Measurements from ENCODE around the gene CORIN. TPM values are rescaled to one million over a fixed set of nuclear protein-coding genes. Genes with fewer than 3 reads are reported as not detected.

CORIN gene
- polyA plus RNA-seq, 2 of the 4 experiments (the other 2 are of a cell fraction), result 0.03 TPM; not detected in 1

DNA sequence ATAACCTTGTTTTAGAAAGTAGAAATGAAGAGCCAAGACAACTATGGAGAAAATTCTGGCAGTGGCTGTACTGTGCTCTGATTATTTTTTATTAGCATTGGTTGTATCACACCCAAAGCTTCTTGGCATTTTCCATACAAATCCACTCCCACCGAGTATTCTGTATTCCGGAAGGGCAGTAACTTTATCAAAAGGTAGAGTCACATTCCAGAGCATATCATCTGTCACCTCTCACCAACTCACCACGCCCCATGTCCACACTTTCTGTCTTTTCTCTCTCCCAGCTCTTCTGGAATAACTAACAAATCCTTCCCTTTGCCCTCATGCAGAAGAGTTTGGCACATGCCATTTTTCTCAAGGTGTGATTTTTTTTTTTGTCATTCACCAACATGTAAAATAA is 52.7 kb downstream of the CORIN start (continued):
- TF ChIP-seq RFX5 (IDR thresholded peaks at IDR 0.05), result no peak

DNA sequence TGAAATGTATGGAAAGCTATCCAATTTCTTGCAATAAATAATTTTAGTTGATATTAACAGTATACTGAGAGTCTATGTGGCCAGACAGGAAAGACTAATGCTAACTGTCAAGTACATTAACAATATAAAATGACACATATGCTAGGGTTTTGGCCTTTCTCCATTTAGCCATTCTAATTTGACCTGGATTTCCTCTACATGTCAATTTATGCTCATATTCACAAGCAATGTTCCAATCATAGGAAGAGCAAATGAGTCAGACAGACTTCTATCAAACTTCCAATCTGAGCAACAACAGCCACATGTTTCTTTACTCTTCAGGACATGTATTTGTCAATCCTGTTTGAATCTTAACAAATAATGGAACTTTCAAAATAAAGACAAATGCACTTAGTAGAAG is 53.6 kb downstream of the CORIN start:
- FAIRE-seq (no peak), DNase-seq (ENCODE audit: low read depth in 1 of 2, low spot score in 1 of 2) (no peak), ATAC-seq (no peak)
- H3K9me3 ChIP-seq, result no peaks in the 10 kb centered on the region
- no peak overlapping the region for H3K27ac ChIP-seq
- no peaks in the 10 kb centered on the region for H3K4me1 ChIP-seq
- no peak overlapping the region for H3K4me3 ChIP-seq
- ChIA-PET CTCF (no interaction called here), POLR2A (no interaction called here)
- no peak overlapping the region for H3K4me2 ChIP-seq
- TF ChIP-seq KDM5A (IDR thresholded peaks at IDR 0.05) (no peak), SREBF2 (IDR thresholded peaks at IDR 0.05) (no peak), ZSCAN20 (CRISPR knock-in tag; IDR thresholded peaks at IDR 0.05) (no peak), ZNF302 (CRISPR knock-in tag; IDR thresholded peaks at IDR 0.05) (no peak), HOXA7 (CRISPR knock-in tag; IDR thresholded peaks at IDR 0.05) (no peak), CHD4 (IDR thresholded peaks at IDR 0.05; ENCODE audit: borderline replicate concordance) (no peak), HEYL (CRISPR knock-in tag; IDR thresholded peaks at IDR 0.05) (no peak)
- TF ChIP-seq, protein P1, sequence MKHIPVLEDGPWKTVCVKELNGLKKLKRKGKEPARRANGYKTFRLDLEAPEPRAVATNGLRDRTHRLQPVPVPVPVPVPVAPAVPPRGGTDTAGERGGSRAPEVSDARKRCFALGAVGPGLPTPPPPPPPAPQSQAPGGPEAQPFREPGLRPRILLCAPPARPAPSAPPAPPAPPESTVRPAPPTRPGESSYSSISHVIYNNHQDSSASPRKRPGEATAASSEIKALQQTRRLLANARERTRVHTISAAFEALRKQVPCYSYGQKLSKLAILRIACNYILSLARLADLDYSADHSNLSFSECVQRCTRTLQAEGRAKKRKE (CRISPR knock-in tag; IDR thresholded peaks at IDR 0.05; ENCODE audit: low read depth), result no peak

DNA sequence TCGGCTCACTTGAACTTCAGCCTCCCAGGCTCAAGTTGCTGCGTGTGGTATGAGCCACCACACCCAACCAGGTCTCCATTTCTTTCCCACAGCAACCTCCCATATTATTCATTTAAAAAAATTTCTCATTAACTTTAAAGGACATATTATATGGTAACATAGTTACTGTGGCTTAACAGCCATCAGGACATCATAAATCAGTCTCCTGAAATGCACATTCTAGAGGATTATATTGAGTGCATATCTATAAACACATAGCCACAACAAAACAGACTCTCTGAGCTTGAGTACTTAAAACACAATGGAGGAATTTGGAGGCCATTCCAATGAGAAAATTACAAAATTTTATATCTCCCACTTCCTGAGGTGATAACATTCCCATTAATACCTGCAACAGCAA is 61.5 kb downstream of the CORIN start:
- no peaks in the 10 kb centered on the region for H3K9me3 ChIP-seq
- no peak for TF ChIP-seq MAFK (IDR thresholded peaks at IDR 0.05; ENCODE audit: partially characterized antibody)
- TF ChIP-seq RAD21 (conservative IDR thresholded peaks at IDR 0.05 in 1 of 2, IDR thresholded peaks at IDR 0.05 in 1 of 2), result no peak
- ChIA-PET POLR2A (no interaction called here), CTCF (no interaction called here)
- FAIRE-seq, result no peak
- no peak overlapping the region for H3K4me3 ChIP-seq
- no peak overlapping the region for H3K4me2 ChIP-seq
- H3K27ac ChIP-seq, result no peak overlapping the region
- no peak for DNase-seq (ENCODE audit: low read depth in 1 of 2, low spot score in 1 of 2)
- no peaks in the 10 kb centered on the region for H3K4me1 ChIP-seq
- 0% methylated on average over 2 of the region's 2 CpGs for WGBS (ENCODE audit: missing lambda C conversion rate)
- ATAC-seq, result no peak

DNA sequence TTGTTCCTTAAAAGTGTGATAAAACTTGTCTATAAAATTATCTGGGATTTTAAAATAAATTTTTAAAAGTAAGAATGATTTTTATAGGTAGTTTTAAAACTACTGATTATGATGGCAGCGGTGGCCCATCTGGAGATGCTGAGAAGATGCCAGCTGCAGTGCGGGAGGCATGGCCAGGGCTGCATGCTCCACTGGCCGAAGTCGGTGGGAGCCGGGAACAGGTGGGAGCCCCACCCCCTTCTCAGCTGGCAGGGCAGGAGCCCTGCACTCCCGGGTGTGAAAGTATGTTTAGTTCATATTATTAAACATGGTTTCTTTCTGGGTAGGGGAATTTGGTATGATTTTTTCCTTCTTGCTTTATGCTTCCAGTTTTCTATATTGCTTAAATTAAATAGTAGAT is 63.8 kb downstream of the CORIN start:
- no peak overlapping the region for H3K4me2 ChIP-seq
- no peak for TF ChIP-seq RFX5 (IDR thresholded peaks at IDR 0.05)
- no peak for TF ChIP-seq HEYL (CRISPR knock-in tag; IDR thresholded peaks at IDR 0.05)
- TF ChIP-seq NFE2L2 (conservative IDR thresholded peaks at IDR 0.05; ENCODE audit: low read length), result no peak
- no peak for TF ChIP-seq MAZ (IDR thresholded peaks at IDR 0.05; ENCODE audit: borderline replicate concordance, low read depth, low read length)
- no peak for TF ChIP-seq FOSL2 (IDR thresholded peaks at IDR 0.05)
- TF ChIP-seq FOSL2 (CRISPR knock-in tag; IDR thresholded peaks at IDR 0.05), result no peak
- TF ChIP-seq, protein P2, sequence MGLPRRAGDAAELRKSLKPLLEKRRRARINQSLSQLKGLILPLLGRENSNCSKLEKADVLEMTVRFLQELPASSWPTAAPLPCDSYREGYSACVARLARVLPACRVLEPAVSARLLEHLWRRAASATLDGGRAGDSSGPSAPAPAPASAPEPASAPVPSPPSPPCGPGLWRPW (IDR thresholded peaks at IDR 0.05), result no peak
- TF ChIP-seq CBX8 (IDR thresholded peaks at IDR 0.05), result no peak
- no peak for TF ChIP-seq ESRRA (IDR thresholded peaks at IDR 0.05; ENCODE audit: borderline replicate concordance, low read length)
- TF ChIP-seq NPAS2 (CRISPR knock-in tag; IDR thresholded peaks at IDR 0.05; ENCODE audit: borderline replicate concordance), result no peak
- TF ChIP-seq HOXB5 (CRISPR knock-in tag; IDR thresholded peaks at IDR 0.05), result no peak
- TF ChIP-seq, protein P3, sequence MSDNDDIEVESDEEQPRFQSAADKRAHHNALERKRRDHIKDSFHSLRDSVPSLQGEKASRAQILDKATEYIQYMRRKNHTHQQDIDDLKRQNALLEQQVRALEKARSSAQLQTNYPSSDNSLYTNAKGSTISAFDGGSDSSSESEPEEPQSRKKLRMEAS (IDR thresholded peaks at IDR 0.05), result no peak
- TF ChIP-seq, protein P4, sequence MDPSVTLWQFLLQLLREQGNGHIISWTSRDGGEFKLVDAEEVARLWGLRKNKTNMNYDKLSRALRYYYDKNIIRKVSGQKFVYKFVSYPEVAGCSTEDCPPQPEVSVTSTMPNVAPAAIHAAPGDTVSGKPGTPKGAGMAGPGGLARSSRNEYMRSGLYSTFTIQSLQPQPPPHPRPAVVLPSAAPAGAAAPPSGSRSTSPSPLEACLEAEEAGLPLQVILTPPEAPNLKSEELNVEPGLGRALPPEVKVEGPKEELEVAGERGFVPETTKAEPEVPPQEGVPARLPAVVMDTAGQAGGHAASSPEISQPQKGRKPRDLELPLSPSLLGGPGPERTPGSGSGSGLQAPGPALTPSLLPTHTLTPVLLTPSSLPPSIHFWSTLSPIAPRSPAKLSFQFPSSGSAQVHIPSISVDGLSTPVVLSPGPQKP (IDR thresholded peaks at IDR 0.05; ENCODE audit: low read depth, low read length), result no peak
- TF ChIP-seq HOXB13 (CRISPR knock-in tag; IDR thresholded peaks at IDR 0.05; ENCODE audit: low read depth), result no peak
- TF ChIP-seq CBX2 (IDR thresholded peaks at IDR 0.05; ENCODE audit: borderline replicate concordance, low read depth), result no peak
- TF ChIP-seq CHD4 (IDR thresholded peaks at IDR 0.05; ENCODE audit: borderline replicate concordance), result no peak
- no peak for TF ChIP-seq FOSB (CRISPR knock-in tag; IDR thresholded peaks at IDR 0.05)

More for the DNA sequence above, 63.8 kb downstream of the CORIN start:
- Histone ChIP-seq H3K4me3 (no peak overlapping the region), H3K27ac (no peak overlapping the region), H3K4me1 (no peaks in the 10 kb centered on the region), H3K9me3 (no peaks in the 10 kb centered on the region)
- 56% methylated on average over 6 of the region's 6 CpGs for WGBS (ENCODE audit: missing lambda C conversion rate)
- FAIRE-seq (no peak), ATAC-seq (no peak), DNase-seq (ENCODE audit: low read depth in 1 of 2, low spot score in 1 of 2) (no peak)
- POLR2A ChIA-PET, result no interaction called here
- CTCF ChIA-PET, result no interaction called here
